GM20431 (cell line): ENCODE measurements around the gene C14orf119.

Source experiments
- in situ Hi-C: fragments of 300-500 bp; cut with MseI, MboI; formaldehyde crosslinking; loops from one replicate; pipeline ENCODE4 v1.15.0; 2020; ENCODE audit warnings: low sequenced_read_pairs; ENCODE audit not compliant: unreplicated experiment

The C14orf119 gene, protein sequence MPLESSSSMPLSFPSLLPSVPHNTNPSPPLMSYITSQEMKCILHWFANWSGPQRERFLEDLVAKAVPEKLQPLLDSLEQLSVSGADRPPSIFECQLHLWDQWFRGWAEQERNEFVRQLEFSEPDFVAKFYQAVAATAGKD

DNA sequence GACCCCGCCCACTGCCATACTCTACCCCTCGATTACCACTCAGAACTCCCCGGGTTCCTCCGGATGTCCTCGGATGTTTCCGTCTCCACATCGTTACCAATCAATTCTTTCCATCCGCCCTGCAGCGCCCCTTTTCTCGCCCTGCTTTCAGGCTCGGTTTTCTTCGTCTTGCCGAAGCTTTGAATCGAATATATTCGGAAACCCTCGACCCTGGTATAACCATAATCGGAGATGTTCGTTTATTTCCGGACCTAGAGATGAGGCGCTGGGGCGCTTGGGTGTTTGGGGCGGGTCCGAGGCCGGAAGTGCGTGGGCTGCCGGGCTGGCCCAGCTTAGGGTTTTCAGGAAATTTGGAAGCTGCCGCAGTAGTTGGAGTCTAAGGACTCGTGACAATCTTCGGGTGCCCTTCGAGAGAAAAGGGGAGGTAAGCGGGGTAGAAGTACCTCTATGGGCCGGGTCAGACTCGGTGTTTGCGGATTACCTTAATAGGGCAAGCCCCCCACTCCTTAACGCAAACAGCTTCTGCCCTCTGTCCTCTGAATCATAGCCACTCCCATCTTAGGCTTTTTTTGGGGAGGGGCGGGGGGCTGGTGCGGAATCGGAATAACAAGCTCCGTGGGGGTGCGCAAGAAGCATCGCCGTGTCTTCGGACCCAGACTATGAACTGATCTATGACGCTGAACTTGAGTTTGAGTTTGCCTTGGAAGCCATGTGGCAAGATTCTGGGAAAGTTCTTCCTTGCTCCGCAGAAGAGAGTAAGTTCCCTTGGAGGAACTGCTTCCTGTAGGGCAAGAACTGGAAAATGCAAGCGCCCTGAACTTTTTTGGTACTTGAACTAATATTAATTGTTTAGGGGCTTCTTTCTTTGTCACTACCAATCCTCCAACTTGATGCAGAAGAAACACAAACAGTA is at the start of gene C14orf119:
Gene C14orf119, plus strand, starts transcription at position 310 of the 913 bp plus-strand sequence. CDS start 2,154 bp downstream, outside the sequence.
- in situ Hi-C loops, result no loop called here

DNA sequence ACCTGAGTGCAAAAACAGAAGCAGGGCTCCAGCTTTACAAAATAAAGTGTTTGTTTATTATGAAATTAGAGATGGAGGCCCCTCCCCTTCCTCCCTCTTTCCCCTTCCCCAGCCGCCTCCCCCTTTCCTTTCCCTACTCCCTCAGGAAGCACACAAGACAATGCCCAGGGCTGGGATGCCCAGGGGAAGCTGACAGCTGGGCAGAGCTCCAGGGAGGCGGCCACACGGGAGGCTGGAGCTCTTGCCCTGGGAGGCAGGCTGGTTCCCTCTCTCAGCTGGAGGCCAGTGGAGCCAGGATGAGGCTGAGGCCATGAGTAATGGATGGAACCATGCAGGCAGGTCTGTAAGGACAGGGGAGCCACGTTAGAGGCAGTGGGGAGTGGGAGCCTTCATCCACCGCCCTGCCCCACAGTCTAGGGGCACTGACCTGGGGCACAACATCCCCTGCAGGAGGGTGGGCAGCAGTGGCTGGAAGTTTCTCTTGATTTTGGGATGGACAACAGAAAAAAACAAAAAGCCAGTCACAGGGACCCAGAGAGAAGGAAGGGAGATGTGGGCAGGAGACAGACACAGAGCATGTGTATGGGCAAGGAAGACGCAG is 48.2 kb upstream of the C14orf119 start:
- in situ Hi-C loops, result no loop called here

DNA sequence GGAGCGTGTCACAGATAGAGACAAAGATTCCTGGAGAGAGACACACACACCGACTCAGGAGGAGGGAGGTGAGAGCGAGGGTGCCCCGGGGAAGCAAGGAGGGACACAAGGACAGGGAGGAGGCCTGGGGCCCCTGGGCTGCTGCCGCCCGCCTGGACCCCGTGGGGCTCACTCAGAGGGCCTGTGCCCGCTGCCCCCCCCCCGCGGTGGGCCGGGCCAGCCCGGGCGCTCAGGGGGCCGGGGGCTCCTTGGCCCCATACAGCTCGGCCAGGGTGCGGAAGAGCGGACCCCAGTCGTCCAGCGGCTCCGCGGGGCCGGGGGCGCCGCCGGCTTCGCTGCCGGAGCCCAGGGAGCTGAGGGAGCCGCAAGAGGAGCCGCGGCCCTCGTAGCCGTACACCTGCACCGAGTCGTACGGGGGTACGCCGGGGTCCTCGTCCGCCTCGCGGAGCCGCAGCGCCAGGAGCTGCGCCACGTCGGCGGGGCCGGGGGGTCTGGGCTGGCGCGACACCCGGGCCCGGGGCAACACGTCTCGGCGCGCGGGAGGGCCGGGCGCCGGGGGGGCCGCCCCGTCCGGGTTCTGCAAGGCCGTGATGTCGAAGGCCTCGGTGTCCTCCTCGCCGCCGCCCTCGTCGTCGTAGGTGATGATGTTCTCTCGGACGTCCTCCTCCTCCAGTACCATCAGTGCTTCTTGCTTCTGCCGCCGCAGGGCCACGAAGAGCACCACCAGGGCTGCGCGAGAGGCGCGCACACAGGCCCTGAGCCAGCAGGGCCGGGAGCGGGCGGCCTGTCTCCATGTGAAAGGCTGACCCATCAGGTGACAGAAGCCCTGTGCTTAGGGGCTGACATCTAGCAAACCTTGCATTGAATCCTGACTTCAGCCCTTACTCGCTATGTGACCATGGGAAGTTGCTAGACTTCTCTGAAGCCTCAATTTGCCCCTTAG is 47.3 kb upstream of the C14orf119 start:
- in situ Hi-C loops, result no loop called here

DNA sequence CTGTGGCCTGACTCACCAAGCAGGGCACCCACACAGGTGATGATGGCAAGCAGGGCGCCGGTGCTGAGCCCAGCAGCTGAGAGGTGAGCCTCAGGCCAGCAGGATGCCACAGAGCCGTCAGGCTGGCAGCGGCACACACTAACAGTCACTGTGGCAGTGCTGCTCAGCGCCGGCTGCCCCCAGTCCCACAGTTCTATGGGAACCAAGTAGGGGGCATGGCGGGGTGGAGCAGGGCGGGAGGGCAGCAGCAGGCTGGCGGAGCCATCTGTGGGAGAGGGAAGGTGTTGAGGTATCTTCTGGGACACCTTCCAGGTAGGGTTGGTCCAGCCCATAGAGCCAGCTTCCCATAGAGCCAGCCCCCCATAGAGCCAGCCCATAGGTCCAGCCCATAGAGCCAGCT is 46.3 kb upstream of the C14orf119 start:
- in situ Hi-C loops, result no loop called here

DNA sequence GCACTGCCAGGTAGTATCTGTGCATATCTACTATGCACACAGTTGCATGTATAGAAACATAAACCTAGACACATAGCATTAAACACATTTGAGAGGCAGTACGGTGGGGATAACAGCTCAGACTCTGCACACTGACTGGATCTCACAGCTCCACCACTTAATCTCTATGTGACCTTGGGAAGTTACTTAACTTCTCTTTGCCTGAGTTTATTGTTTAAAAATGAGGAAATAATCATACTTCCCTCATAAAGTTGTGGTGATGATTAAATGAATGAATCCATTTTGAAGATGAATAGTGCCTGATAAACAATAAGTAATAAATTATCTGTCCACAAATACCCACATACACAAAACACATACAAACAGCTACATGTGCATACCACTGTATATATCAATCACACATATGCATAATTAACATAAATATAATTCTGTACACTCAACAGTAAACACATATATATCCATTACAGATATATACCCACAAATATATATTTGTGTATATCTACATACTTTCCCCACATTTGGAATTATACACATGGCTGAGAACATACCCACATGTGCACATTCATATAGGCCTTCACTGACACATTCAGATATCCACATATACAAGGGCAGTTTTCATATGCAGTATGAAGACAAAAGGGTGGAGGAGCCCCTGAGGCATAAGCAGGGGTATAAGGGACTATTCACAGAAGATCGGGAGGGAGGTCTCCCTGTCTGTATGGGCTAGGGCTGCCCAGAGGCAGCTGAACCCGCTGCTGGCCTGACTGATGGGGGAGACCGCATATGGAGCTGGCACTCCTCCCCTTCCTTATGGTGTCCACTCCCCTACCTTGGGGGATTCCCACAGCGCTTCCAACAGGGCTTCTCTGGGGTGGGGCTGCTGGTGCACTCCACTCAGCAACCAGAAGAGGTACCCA is 43.9 kb upstream of the C14orf119 start:
- in situ Hi-C loops, result loop anchor here (10.0 kb wide), 1 partner anchor 57 kb away; no protein-coding TSS in a partner anchor

DNA sequence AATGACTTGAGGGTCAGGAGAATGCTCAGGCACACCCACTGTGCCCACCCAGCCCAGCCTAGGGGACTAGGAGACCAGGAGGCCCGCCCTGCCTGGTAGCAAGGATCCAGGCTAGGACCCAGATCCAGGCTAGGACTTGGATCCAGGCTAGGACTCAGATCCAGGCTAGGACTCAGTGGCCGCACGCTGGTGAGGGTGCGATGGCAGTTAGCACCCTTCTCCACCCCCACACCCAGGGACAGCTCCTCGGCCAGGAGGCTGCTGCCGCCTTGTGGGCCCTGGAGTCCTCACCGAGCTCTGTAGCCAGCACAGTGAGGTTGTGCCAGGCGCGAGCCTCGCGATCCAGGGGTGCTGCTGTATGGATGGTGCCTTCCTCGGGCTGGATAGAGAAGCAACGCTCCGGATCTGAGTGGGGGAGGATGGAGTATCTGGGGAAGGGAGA is 43.1 kb upstream of the C14orf119 start:
- in situ Hi-C loops, result loop anchor here (10.0 kb wide), 1 partner anchor 57 kb away; no protein-coding TSS in a partner anchor

DNA sequence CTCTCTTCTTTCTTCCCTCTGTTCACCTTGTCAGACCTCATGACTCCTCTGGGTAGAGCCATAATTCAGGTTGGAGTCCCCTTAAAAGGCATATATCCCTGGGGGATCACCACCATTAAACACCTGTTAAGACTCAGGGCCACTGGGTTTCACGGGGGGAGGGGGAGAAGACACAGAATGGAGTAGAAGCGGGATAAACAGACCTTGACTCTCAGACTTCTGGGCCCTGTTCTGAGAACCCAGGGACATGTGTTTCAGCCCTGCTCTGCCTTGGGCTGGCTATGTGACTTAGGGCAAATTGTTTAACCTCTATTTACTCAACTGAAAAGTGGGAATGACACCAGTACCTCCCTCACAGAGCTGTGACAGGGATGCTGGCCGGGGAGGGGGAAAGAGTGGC is 42.6 kb upstream of the C14orf119 start:
- in situ Hi-C loops, result loop anchor here (10.0 kb wide), 1 partner anchor 58 kb away; no protein-coding TSS in a partner anchor

DNA sequence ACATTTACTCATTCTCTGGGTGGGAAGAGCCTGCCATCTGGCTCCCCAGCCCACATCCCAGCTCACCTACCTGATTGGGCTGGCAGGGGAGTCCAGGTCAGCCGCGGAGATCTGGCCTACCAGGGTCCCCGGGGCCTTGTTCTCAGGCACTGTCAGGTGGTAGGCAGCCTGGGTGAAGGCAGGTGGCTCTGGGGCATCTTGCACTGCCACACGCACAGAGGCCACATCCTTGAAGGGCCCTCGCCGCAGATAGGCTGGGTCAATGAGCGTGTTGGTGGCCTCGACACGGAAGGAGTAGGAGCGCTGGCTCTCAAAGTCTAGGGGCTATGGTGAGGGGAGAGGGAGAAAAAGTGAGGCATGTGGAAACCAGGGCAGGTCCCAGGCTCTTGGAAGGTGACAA is 41.9 kb upstream of the C14orf119 start:
- in situ Hi-C loops, result loop anchor here (10.0 kb wide), 1 partner anchor 59 kb away; no protein-coding TSS in a partner anchor

DNA sequence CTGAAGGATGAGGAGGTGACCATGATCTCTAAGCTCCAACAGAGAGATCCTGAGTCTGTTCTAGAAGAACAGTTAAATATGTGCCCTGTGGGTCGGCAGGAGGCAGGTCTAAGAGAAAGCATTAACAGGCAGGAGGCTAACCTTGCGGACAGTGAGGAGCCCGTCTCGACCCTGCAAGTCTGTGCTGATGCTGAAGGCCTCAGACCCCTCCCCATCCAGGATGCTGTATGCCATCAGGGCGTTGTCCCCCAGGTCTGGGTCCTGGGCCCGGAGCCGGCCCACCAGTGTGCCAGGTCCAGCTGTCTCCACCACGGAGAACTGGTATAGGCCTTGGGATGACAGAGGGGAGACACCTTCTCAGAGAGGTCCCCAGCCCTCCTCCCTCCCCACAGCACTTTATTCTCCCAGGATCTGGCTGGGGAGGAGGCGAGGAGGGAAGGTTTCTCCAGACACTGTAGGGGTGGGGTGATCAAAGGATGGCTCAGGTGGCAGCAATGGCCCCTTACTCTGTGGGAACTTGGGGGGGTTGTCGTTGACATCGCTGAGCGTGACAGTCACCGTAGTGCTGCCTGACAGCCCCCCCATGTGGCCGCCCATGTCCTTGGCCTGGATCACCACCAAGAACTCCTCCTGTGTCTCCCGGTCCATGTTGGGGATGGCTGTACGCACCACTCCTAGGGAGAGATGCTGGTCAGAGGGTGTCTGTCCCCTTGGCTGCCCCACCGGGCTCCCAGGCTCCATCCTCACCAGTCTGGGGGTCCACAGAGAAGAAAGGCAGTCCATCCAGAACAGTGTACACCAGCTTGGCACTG is 41.1 kb upstream of the C14orf119 start:
- in situ Hi-C loops, result loop anchor here (10.0 kb wide), 1 partner anchor 59 kb away; no protein-coding TSS in a partner anchor

DNA sequence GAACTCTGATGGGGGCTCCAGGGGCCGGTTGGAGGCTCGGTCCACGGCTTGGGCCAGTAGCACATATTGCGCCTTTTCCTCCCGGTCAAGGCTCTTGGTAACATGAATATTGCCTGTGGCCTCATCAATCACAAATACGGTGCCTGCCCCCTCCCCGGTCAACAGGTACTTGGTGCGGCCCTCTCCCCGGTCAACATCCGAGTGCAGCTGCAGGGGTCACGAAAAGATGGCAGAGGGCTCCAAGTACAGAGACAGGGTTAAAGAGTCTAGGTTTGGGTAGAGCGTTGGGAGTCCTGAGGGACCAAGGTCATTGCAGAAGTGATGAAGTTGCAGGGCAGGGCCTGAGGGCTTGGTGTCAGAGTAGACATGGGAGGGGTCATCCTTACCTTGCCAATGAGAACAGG is 40.2 kb upstream of the C14orf119 start:
- in situ Hi-C loops, result loop anchor here (10.0 kb wide), 1 partner anchor 60 kb away; no protein-coding TSS in a partner anchor

DNA sequence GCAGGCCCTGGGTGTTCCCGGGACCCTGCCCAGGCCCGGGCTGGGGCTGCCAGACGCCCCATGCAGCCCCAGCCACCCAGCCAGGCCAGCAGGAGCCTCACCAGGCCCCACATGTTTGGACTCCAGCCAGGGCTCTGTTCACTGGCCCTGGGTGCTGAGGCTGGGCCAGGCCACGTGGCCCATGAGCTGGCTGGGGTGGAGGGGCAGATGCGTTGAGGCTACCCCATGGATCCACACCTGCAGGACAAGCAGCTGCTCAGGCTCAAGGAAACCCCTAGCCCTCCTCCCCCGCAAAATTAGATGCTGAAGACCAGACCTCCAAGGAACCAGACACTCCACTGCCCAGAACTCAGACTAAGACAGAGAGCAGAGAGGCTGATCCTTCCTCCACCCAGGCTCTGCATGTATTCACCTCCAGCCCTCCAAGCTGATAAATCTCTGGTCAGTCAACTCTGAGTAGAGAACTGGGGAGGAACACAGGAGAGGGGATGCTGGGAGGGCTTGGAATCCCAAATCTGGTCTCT is 39.6 kb upstream of the C14orf119 start:
- in situ Hi-C loops, result loop anchor here (10.0 kb wide), 1 partner anchor 61 kb away; no protein-coding TSS in a partner anchor

DNA sequence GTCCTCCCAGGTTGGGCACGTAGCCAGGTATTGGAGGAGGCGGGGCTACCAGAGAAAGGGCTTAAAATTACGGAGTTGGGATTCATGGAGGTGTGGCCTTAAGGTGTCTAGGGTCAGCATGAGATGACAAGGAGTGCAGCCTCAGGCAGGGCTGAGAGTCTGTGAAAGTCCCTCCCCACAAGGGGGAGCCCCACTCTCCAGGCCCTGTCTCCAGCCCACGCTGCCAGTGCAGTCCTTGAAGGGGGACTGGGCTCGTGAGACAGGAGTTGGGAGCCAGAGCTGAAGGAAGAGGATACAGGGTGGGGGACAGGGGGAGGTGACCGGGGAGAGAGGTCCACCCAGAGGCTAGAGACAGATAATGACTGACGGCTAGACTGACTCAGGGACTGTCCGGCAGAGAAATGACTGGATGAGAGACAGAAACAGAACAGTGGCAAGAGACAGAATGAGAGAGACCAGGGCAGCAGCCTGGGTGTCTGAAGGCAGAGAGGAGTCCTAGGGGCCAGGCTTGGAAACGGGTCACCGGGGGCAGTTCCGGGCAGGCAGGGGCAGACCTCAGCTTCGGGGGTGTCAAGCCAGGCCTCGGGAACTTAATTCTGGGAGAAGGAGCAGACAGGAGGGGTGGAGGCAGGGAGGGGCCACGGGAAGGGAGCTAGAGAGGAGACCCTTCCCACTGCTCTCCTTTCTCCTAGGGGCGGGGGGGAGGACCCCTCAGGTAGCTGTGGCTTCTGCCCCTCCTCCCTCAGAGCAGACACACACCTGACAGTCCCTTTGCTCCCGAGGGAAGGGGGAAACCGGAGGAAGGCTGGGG is 39.0 kb upstream of the C14orf119 start:
- in situ Hi-C loops, result loop anchor here (10.0 kb wide), 1 partner anchor 62 kb away; no protein-coding TSS in a partner anchor

DNA sequence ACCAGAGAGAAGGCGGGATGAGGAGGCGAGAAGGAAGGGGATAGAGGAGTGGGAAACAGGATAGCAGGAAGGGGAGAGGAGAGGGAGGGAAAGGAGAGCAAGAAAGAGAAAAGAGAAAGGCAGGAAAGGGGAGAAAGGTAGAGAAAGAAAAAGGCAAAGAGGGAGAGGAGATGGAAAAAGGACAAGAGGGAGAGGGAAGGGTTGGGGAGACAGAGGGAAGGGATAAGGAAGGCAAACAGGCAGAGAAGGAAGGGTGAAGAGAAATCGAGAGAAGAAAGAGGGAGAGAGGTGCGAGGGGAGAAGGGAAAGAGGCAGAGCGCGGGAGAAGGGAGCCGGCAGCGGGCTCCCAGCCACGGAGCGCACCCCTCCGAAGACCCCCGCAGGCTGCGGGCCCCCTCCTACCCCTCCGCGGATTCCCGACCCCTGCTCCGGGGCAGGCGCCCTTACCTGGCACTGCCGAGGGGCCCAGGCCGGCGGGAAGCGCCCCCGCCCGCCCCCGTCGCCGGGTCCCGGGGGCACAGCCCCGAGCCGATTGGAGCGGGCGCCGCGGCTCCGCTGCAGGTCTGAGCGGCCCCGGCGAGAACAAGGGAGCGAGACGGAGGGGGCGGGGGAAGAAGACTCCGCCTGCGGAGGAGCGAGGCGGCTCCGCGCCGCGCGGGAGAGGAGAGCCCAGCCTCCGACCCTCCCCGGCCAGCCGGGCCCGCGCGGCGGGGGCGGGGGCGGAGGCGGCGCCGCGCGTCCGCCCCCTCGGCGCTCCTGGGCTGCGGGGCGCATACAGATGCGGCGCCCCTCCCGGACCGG is 38.1 kb upstream of the C14orf119 start, which contains the start of gene CDH24:
Gene CDH24, minus strand, starts transcription at position 565 of the 801 bp plus-strand sequence. CDS start 1,787 bp downstream, outside the sequence.
- in situ Hi-C loops, result loop anchor here (10.0 kb wide), 1 partner anchor 62 kb away; no protein-coding TSS in a partner anchor

DNA sequence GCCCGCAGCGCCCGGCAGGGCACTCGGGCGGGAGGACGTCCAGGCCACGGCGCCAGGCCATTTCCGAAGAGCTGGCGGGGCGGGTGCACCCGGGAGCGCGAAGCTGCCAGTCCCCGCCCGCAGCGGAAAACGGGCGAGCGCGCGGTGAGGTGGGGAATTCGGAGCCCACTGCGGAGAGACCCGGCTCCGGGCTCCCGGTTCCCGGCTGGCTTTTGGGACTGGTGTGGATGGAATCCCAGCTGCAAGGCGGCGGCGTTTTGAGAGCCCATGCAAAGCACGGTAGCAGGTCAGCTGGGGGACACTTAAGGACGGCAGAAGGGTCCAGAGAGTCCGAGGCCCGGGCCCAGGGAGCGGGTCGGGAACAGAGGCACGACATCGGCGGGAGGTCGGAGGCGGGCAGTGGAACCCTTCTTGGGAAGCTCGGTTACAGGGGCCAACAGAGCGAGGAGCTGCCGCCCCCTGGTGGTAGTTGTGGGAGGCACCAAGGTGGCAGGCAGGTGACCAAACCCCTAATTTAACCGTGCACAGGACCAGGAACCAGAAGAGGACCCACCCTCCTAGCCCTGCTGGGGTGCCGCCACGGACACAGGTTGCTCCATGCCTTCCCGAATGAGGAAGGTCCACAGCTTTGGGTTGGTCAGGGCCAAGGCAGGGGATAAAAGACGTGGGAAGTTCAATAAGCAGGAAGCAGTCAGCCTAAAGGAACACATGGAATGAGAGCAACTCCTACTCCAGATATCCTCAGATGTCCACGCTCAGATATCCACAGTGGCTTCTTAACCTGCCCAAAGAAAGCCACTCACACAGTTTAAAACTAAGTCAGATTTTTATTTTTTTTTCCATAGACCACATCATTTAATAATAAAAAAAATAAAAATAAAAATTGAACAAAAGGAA is 37.3 kb upstream of the C14orf119 start:
- in situ Hi-C loops, result loop anchor here (10.0 kb wide), 1 partner anchor 63 kb away; no protein-coding TSS in a partner anchor
